H1 (cell line): ENCODE results near the gene ZNF619. TPM values are rescaled to one million over a fixed set of nuclear protein-coding genes. Genes with fewer than 3 reads are reported as not detected.

Experiments used
- CTCF ChIA-PET: fragments of 300-600 bp; sonication (Branson Sonifier 250); formaldehyde crosslinking; loops from one replicate; lab custom pipeline; 2021; ENCODE audit not compliant: partially characterized antibody; lab: Charles Lee
- POLR2A ChIA-PET: fragments of 300-600 bp; sonication (Branson Sonifier 250); formaldehyde crosslinking; loops from one replicate; lab custom pipeline; 2021; ENCODE audit warnings: inconsistent platforms; ENCODE audit not compliant: partially characterized antibody; lab: Charles Lee
- DNase-seq, 2 experiments: peaks; one replicate each; pipeline versions ENCODE4 v3.0.0 to v3.0.0-alpha.2; 2010 to 2022; ENCODE audit warnings: low spot score in 2 of 2, low read depth in 1 of 2, mixed read lengths in 1 of 2
- FAIRE-seq: peaks from 2 replicates; lab custom pipeline; 2011; peaks lifted over from hg19 to GRCh38; lab: Jason Lieb, UNC
- H2AFZ ChIP-seq: 2 replicates; pipeline ENCODE4 v1.8.1; 2012; ENCODE audit warnings: low read length, inconsistent platforms
- H2AK5ac ChIP-seq: 2 replicates; pipeline ENCODE4 v1.6.1; 2013; ENCODE audit warnings: low read depth, low read length
- H2BK120ac ChIP-seq: replicated peaks from 2 replicates; pipeline ENCODE3; 2013; ENCODE audit warnings: low read depth, low read length, inconsistent platforms
- H2BK12ac ChIP-seq: 2 replicates; pipeline ENCODE4 v1.6.1; 2013; ENCODE audit warnings: low read depth, low read length
- H2BK15ac ChIP-seq: 2 replicates; pipeline ENCODE4 v1.6.1; 2013; ENCODE audit warnings: low read length
- H2BK20ac ChIP-seq: 2 replicates; pipeline ENCODE4 v1.6.1; 2013; ENCODE audit warnings: low read length
- H2BK5ac ChIP-seq: 2 replicates; pipeline ENCODE4 v1.6.1; 2013; ENCODE audit warnings: low read depth, low read length
- H3K14ac ChIP-seq: 2 replicates; pipeline ENCODE4 v1.6.1; 2013; ENCODE audit warnings: inconsistent platforms; ENCODE audit not compliant: insufficient read length
- H3K18ac ChIP-seq: 2 replicates; pipeline ENCODE4 v1.6.1; 2013; ENCODE audit warnings: low read length; ENCODE audit errors: extremely low read depth
- H3K23ac ChIP-seq: 2 replicates; pipeline ENCODE4 v1.6.1; 2013; ENCODE audit warnings: inconsistent platforms; ENCODE audit not compliant: insufficient read length
- H3K23me2 ChIP-seq: 2 replicates; pipeline ENCODE4 v1.6.1; 2013; ENCODE audit warnings: low read depth, low read length
- H3K27ac ChIP-seq: 2 replicates; pipeline ENCODE4 v1.6.1; 2011; ENCODE audit warnings: low read depth, low read length, inconsistent platforms
- H3K27me3 ChIP-seq, 4 experiments: replicated peaks in 1 of 4; 1 replicate in 1 of 4; 2 replicates in 3 of 4; pipeline versions ENCODE4 v1.6.1 to v1.8.1; 2011 to 2013; ENCODE audit warnings: low read length in 3 of 4, mild to moderate bottlenecking in 3 of 4, inconsistent platforms in 2 of 4, mixed read lengths in 2 of 4, moderate library complexity in 1 of 4; ENCODE audit not compliant: control insufficient read depth in 3 of 4, insufficient read depth in 3 of 4; ENCODE audit errors: extremely low read depth in 1 of 4
- H3K36me3 ChIP-seq, 4 experiments: 2 replicates each; pipeline versions ENCODE4 v1.6.1 to v1.8.1; 2011 to 2013; ENCODE audit warnings: mild to moderate bottlenecking in 4 of 4, low read length in 3 of 4, moderate library complexity in 2 of 4, control low read depth in 1 of 4, inconsistent platforms in 1 of 4; ENCODE audit not compliant: insufficient read depth in 4 of 4, control insufficient read depth in 2 of 4
- H3K4ac ChIP-seq: replicated peaks from 2 replicates; pipeline ENCODE3; 2013; ENCODE audit warnings: low read length, low read depth, mixed read lengths, inconsistent platforms; ENCODE audit not compliant: insufficient read length
- H3K4me1 ChIP-seq, 4 experiments: replicated peaks in 1 of 4; 1 replicate in 1 of 4; 2 replicates in 3 of 4; pipeline versions ENCODE4 v1.6.1 to v1.8.1; 2011 to 2013; ENCODE audit warnings: low read length in 3 of 4, inconsistent platforms in 2 of 4, mixed read lengths in 1 of 4; ENCODE audit not compliant: insufficient read depth in 4 of 4, control insufficient read depth in 3 of 4
- H3K4me2 ChIP-seq, 2 experiments: 2 replicates each; pipeline versions ENCODE4 v1.6.1 to v1.8.1; 2011 to 2013; ENCODE audit warnings: low read depth in 2 of 2, low read length in 2 of 2, control low read depth in 1 of 2, inconsistent platforms in 1 of 2, mild to moderate bottlenecking in 1 of 2; ENCODE audit not compliant: insufficient read depth in 1 of 2
- H3K4me3 ChIP-seq, 4 experiments: fragments of 200-600, 300-600 bp in 1 of 4; sonication (generic), shearing (Covaris generic), sonication (Bioruptor Twin) in 1 of 4; 2 replicates each; pipeline versions ENCODE4 v1.5.1 to v1.8.1; 2011 to 2016; ENCODE audit warnings: low read length in 4 of 4, low read depth in 3 of 4, control low read depth in 2 of 4, inconsistent platforms in 2 of 4, mild to moderate bottlenecking in 2 of 4, mixed read lengths in 1 of 4, moderate library complexity in 1 of 4; ENCODE audit not compliant: insufficient read depth in 2 of 4; ENCODE audit errors: extremely low read depth in 1 of 4
- H3K56ac ChIP-seq: replicated peaks from 2 replicates; pipeline ENCODE3; 2013; ENCODE audit warnings: low read depth, mild to moderate bottlenecking, mixed read lengths, low read length, inconsistent platforms; ENCODE audit not compliant: insufficient read length
- H3K79me1 ChIP-seq: 2 replicates; pipeline ENCODE4 v1.6.1; 2013; ENCODE audit warnings: low read depth, low read length, control low read depth
- H3K79me2 ChIP-seq, 2 experiments: 2 replicates each; pipeline versions ENCODE4 v1.6.1 to v1.8.1; 2012 to 2013; ENCODE audit warnings: low read length in 2 of 2, mild to moderate bottlenecking in 2 of 2, inconsistent platforms in 1 of 2; ENCODE audit not compliant: insufficient read depth in 2 of 2, control insufficient read depth in 1 of 2
- H3K9ac ChIP-seq, 4 experiments: replicated peaks in 1 of 4; 1 replicate in 1 of 4; 2 replicates in 3 of 4; pipeline versions ENCODE4 v1.6.1 to v1.8.1; 2011 to 2013; ENCODE audit warnings: low read depth in 3 of 4, low read length in 3 of 4, control low read depth in 2 of 4, mild to moderate bottlenecking in 2 of 4, moderate library complexity in 2 of 4, inconsistent platforms in 1 of 4; ENCODE audit errors: extremely low read depth in 1 of 4
- H3K9me3 ChIP-seq, 2 experiments: 2 replicates each; pipeline versions ENCODE4 v1.6.1 to v1.8.1; 2012 to 2013; ENCODE audit warnings: mild to moderate bottlenecking in 2 of 2, moderate library complexity in 2 of 2, control low read depth in 1 of 2, inconsistent platforms in 1 of 2, low read depth in 1 of 2, low read length in 1 of 2, mixed read lengths in 1 of 2; ENCODE audit not compliant: insufficient read depth in 2 of 2
- H4K20me1 ChIP-seq, 2 experiments: replicated peaks in 1 of 2; 2 replicates each; pipeline versions ENCODE3 to v1.8.1; 2011 to 2013; ENCODE audit warnings: inconsistent platforms in 2 of 2, low read length in 2 of 2, mild to moderate bottlenecking in 1 of 2; ENCODE audit not compliant: insufficient read depth in 2 of 2, control insufficient read depth in 1 of 2
- H4K5ac ChIP-seq: 2 replicates; pipeline ENCODE4 v1.6.1; 2013; ENCODE audit warnings: low read length, low read depth, mixed read lengths, inconsistent platforms; ENCODE audit not compliant: insufficient read length
- H4K8ac ChIP-seq: 2 replicates; pipeline ENCODE4 v1.8.0; 2013; ENCODE audit warnings: mild to moderate bottlenecking, moderate library complexity, low read length, inconsistent platforms; ENCODE audit not compliant: insufficient read depth; ENCODE audit errors: extremely low read depth
- H4K91ac ChIP-seq: replicated peaks from 2 replicates; pipeline ENCODE3; 2013; ENCODE audit warnings: low read length, mixed read lengths, inconsistent platforms; ENCODE audit not compliant: insufficient read length
- WGBS, 2 experiments: shearing (Covaris generic) in 1 of 2; methylation state at CpG; one replicate each; pipeline versions ENCODE4 v1.1.6 to v1.1.7; 2013 to 2015; ENCODE audit warnings: low lambda C conversion rate in 2 of 2, mixed read lengths in 2 of 2, inconsistent platforms in 1 of 2, low coverage in 1 of 2, missing lambda C conversion rate in 1 of 2; ENCODE audit not compliant: insufficient replicate concordance in 2 of 2, insufficient coverage in 1 of 2, insufficient read length in 1 of 2; ENCODE audit errors: extremely low coverage in 1 of 2, missing lambda C conversion rate in 1 of 2; 5-methylcytosine and 5-hydroxymethylcytosine counted together
- polyA plus RNA-seq, 7 experiments: library from polyadenylated mRNA; depleted of rRNA in 3 of 7; stranded (reverse) in 5 of 7; unstranded in 2 of 7; fragments of >200 nt in 5 of 7; fragments of 200-250 nt in 2 of 7; gene quantifications; 1 replicate in 5 of 7; 2 replicates in 1 of 7; 4 replicates in 1 of 7; pipeline versions ENCODE4 v1.2.1 to v1.2.3, GENCODE V29; 2011 to 2013; ENCODE audit warnings: missing spikeins in 2 of 7, mixed read lengths in 2 of 7
- total RNA-seq: library from RNA; stranded (reverse); fragmentation: NEBNext Ultra II Directional; extraction: Animal tissue kit (Norgen Biotek cat#: 25700); gene quantifications from 2 replicates; pipeline ENCODE4 v1.2.1, GENCODE V29; 2021
- TF ChIP-seq, protein P1 (sequence below): IDR thresholded peaks from 2 replicates; pipeline ENCODE4 v1.6.1; 2011; ENCODE audit warnings: low read depth, mild to moderate bottlenecking, low read length; ENCODE audit not compliant: insufficient read depth
- TF ChIP-seq, protein P2 (sequence below), 3 experiments: IDR thresholded peaks; 1 replicate in 2 of 3; 2 replicates in 1 of 3; pipeline versions ENCODE4 v1.5.1 to v1.6.1; 2011; ENCODE audit warnings: low read length in 3 of 3, mild to moderate bottlenecking in 3 of 3, inconsistent platforms in 2 of 3, low read depth in 1 of 3, moderate library complexity in 1 of 3; ENCODE audit not compliant: insufficient read depth in 1 of 3; ENCODE audit errors: control extremely low read depth in 1 of 3

Gene ZNF619
- total and polyA plus RNA-seq, 2 of the 8 experiments (the other 6 are each of a cell fraction or from before 2014, with no cell fraction given) = 2.3 to 8.2 TPM

GRCh38 chr3:40502034-40502433, 25.1 kb downstream of the ZNF619 start:
- FAIRE-seq (no peak), DNase-seq (no peak)
- Histone ChIP-seq H2BK20ac (no peak overlapping the region), H4K5ac (no peak overlapping the region), H2BK12ac (no peak overlapping the region), H3K18ac (no peak overlapping the region), H2AFZ (no peak overlapping the region), H3K9me3 (no peaks in the 10 kb centered on the region), H3K9ac (no peak overlapping the region), H2BK5ac (no peak overlapping the region), H3K4me3 (no peak overlapping the region), H3K56ac (no peak overlapping the region), H3K23me2 (0 out of 2 replicates have a peak, but pooled peaks cover 3% of the 10 kb centered on the region), H2BK15ac (no peak overlapping the region), H3K4ac (no peak overlapping the region), H3K79me1 (no peaks in the 10 kb centered on the region), H3K4me1 (no peaks in the 10 kb centered on the region; a peak in 2 of 7 replicates), H3K79me2 (peaks cover 0 to 8% of the 10 kb centered on the region in 2 experiments; a peak in 2 of 4 replicates), H3K14ac (no peak overlapping the region), H4K20me1 (no peaks in the 10 kb centered on the region), H2AK5ac (no peak overlapping the region), H3K4me2 (no peak overlapping the region), H3K27me3 (no peaks in the 10 kb centered on the region), H3K36me3 (no peaks in the 10 kb centered on the region), H2BK120ac (no peak overlapping the region), H3K27ac (no peak overlapping the region), H4K8ac (no peak overlapping the region), H4K91ac (no peak overlapping the region), H3K23ac (no peak overlapping the region)
- WGBS, 2 experiments = 79% methylated on average over 2 of the region's 2 CpGs; no CpG with 5 or more reads in 1 of the 2 experiments
- ChIA-PET CTCF (no interaction called here), POLR2A (interaction anchor here (0.8 to 2.8 kb wide), 3 partner anchors 8 to 39 kb away, joined by 3 to 8 read pairs (median 3); partner anchors contain the start of gene ZNF621)
- TF ChIP-seq, protein P1, sequence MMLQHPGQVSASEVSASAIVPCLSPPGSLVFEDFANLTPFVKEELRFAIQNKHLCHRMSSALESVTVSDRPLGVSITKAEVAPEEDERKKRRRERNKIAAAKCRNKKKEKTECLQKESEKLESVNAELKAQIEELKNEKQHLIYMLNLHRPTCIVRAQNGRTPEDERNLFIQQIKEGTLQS = no peak
- TF ChIP-seq, protein P2, sequence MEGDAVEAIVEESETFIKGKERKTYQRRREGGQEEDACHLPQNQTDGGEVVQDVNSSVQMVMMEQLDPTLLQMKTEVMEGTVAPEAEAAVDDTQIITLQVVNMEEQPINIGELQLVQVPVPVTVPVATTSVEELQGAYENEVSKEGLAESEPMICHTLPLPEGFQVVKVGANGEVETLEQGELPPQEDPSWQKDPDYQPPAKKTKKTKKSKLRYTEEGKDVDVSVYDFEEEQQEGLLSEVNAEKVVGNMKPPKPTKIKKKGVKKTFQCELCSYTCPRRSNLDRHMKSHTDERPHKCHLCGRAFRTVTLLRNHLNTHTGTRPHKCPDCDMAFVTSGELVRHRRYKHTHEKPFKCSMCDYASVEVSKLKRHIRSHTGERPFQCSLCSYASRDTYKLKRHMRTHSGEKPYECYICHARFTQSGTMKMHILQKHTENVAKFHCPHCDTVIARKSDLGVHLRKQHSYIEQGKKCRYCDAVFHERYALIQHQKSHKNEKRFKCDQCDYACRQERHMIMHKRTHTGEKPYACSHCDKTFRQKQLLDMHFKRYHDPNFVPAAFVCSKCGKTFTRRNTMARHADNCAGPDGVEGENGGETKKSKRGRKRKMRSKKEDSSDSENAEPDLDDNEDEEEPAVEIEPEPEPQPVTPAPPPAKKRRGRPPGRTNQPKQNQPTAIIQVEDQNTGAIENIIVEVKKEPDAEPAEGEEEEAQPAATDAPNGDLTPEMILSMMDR (IDR thresholded peaks at IDR 0.05; ENCODE audit: control extremely low read depth in 1 of 3, insufficient read depth in 1 of 3, low read depth in 1 of 3, low read length in 3 of 3) = no peak
